HCEC 1CT (cell line): ENCODE data around the gene TGM5.

Source experiments
- DNase-seq: peaks from one replicate; pipeline ENCODE4 v3.0.0-alpha.2; 2017

Gene TGM5

GRCh38 chr15:43185157-43186002 is 81.3 kb downstream of the TGM5 start, which contains the start of gene CCNDBP1:
Gene CCNDBP1, plus strand, starts transcription at chr15:43185403. Its CDS starts 96 bp downstream, at chr15:43185499.
- peak; percentile 83 for DNase-seq

GRCh38 chr15:43184407-43185124 is 82.2 kb downstream of the TGM5 start:
- DNase-seq = no peak

GRCh38 chr15:43183270-43183669 is 83.5 kb downstream of the TGM5 start:
- no peak for DNase-seq
